WERI-Rb-1 (cell line): Measurements from ENCODE around the gene CCDC70.

Experiments
- DNase-seq: peaks from one replicate; pipeline ENCODE4 v3.0.0-alpha.2; 2020
- H3K27ac ChIP-seq: fragments of 250-450 bp; sonication (Bioruptor Pico); 2 replicates; pipeline ENCODE4 v1.5.1; 2020; ENCODE audit warnings: mild to moderate bottlenecking, moderate library complexity
- H3K27me3 ChIP-seq: fragments of 250-450 bp; sonication (Bioruptor Pico); 2 replicates; pipeline ENCODE4 v1.5.1; 2021; ENCODE audit warnings: mild to moderate bottlenecking, low read depth, moderate library complexity; ENCODE audit not compliant: insufficient read depth, severe bottlenecking
- H3K36me3 ChIP-seq: fragments of 250-450 bp; sonication (Bioruptor Pico); 2 replicates; pipeline ENCODE4 v1.5.1; 2020; ENCODE audit warnings: mild to moderate bottlenecking, moderate library complexity
- H3K4me3 ChIP-seq: 2 replicates; pipeline ENCODE4 v1.5.1; 2011; ENCODE audit warnings: low read depth, mild to moderate bottlenecking, control low read depth, low read length
- H3K9me3 ChIP-seq: fragments of 250-450 bp; sonication (Bioruptor Pico); 2 replicates; pipeline ENCODE4 v1.5.1; 2021; ENCODE audit warnings: mild to moderate bottlenecking, moderate library complexity; ENCODE audit not compliant: severe bottlenecking
- TF ChIP-seq, protein P1 (sequence below): IDR thresholded peaks from 2 replicates; pipeline ENCODE4 v1.5.1; 2011; ENCODE audit warnings: low read depth, mild to moderate bottlenecking, control low read depth, inconsistent platforms, low read length

CCDC70 gene

DNA sequence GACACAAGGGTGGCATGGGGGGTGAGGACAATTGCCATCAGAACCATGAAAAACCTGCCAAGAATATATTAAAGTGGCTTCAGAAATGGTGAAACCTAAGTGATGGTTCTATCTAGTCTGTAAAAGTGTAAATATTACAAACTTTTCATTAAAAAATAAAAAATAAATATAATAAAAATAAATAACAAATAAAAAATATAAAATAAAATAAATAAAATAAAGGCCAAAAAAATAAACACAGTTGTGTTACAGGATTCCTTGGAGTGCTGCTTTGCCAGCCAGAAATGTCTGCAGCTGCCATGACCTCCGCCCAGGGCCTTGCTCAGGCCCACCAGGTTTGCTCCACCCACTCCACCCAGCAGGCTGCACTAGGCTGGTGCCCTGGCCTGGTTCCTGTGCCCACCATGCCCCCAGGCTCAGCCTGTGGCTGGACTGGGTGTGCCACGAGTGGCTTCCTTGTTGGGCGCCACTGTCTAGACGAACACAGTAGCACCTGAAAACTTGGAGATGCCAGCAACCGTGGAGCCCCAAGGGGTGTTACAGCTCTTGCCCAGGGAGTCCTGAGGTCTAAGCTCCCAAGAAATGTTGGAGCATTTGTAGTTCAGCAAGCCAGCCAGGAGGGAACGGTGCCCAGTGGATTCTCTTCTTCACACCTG, 20.9 kb downstream of the CCDC70 start:
- TF ChIP-seq, protein P1, sequence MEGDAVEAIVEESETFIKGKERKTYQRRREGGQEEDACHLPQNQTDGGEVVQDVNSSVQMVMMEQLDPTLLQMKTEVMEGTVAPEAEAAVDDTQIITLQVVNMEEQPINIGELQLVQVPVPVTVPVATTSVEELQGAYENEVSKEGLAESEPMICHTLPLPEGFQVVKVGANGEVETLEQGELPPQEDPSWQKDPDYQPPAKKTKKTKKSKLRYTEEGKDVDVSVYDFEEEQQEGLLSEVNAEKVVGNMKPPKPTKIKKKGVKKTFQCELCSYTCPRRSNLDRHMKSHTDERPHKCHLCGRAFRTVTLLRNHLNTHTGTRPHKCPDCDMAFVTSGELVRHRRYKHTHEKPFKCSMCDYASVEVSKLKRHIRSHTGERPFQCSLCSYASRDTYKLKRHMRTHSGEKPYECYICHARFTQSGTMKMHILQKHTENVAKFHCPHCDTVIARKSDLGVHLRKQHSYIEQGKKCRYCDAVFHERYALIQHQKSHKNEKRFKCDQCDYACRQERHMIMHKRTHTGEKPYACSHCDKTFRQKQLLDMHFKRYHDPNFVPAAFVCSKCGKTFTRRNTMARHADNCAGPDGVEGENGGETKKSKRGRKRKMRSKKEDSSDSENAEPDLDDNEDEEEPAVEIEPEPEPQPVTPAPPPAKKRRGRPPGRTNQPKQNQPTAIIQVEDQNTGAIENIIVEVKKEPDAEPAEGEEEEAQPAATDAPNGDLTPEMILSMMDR: no peak
- H3K27me3 ChIP-seq: no peaks in the 10 kb centered on the region
- H3K27ac ChIP-seq: no peak overlapping the region
- no peaks in the 10 kb centered on the region for H3K36me3 ChIP-seq
- DNase-seq: no peak
- no peak overlapping the region for H3K4me3 ChIP-seq
- no peaks in the 10 kb centered on the region for H3K9me3 ChIP-seq

DNA sequence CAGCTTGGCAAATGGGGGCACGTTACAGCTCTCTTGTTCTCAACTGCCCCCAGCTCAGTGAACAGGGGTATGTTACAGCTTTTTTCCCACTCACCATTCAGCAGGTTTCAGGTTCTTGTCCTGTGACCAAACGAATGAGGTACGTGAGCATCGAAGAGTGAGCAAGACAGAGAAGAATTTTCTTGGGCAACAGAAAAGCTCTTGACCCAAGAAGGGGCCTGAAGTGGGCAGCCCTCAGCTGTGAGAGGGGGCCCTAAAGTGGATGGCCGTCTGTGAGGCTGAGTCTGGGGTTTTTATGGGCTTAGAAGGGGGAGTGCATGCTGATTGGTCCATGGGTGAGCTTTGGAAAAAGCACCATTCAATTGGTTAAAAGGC, 21.4 kb downstream of the CCDC70 start:
- TF ChIP-seq, protein P1: no peak
- no peaks in the 10 kb centered on the region for H3K9me3 ChIP-seq
- no peak overlapping the region for H3K27ac ChIP-seq
- H3K36me3 ChIP-seq: no peaks in the 10 kb centered on the region
- no peaks in the 10 kb centered on the region for H3K27me3 ChIP-seq
- H3K4me3 ChIP-seq: no peak overlapping the region
- DNase-seq: no peak

DNA sequence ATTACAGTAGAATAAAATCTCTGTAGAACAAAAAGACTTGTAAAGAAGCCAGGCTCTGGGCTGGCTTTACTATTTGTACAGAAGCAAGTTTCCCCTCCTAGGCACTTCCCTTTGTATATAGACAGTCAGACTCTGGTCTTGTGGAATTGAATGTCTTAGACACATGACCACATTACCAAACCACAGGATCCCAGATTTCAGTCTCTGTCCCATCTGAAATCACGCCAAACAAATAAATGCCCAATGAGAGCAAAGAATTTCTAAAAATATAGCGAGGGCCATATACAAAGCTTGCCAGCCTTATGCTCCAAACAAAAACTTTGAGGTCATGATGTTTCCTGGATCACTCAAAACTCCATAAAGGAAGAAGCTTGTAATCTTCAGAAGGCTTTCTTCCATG, 23.9 kb downstream of the CCDC70 start:
- Histone ChIP-seq H3K36me3 (no peaks in the 10 kb centered on the region), H3K9me3 (no peaks in the 10 kb centered on the region), H3K27ac (no peak overlapping the region), H3K27me3 (no peaks in the 10 kb centered on the region), H3K4me3 (no peak overlapping the region)
- DNase-seq: no peak
- TF ChIP-seq, protein P1: no peak

DNA sequence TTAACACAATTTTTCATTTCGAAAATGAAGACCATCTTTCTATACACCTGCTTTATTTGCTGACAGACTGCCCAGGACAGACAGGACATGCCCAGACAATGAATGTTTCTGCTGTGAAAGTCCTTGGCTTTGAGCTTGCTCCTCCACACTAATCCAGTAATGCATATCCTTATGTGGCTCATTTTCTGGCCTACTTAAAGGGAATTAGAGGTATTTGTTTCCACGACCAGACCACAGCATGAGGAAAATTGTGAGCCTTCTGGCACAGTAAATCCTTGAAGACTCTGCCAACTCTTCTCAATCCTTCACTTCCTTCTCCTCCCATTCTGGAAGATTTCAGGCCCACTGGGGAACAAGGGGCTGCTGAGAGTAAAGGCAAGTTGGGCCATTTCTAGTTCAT, 25.7 kb downstream of the CCDC70 start:
- DNase-seq: peak; percentile 44
- TF ChIP-seq, protein P1: no peak
- Histone ChIP-seq H3K36me3 (no peaks in the 10 kb centered on the region), H3K9me3 (no peaks in the 10 kb centered on the region), H3K27me3 (no peaks in the 10 kb centered on the region), H3K4me3 (no peak overlapping the region), H3K27ac (peak overlapping the region; percentile 67)

DNA sequence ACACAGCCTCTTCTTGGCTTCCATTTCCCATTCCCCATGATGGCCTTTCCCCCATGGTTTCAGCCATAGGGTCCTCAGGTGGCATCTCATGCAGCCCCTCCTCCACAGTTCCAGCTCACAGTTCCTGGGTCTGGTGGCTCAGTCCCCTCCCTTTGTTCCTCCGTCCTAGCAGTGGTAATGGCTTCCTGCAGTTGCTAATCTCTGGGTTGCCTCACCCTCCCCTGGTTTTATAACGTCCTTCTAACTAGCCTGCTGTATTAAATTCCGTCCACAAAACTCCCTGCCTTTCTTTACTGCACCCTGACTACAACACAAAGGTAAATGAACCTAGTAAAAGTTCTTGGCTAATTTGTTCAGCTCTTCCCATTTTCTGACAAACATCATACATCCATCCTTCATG, 30.9 kb downstream of the CCDC70 start:
- no peaks in the 10 kb centered on the region for H3K36me3 ChIP-seq
- no peaks in the 10 kb centered on the region for H3K9me3 ChIP-seq
- H3K4me3 ChIP-seq: no peak overlapping the region
- H3K27ac ChIP-seq: no peak overlapping the region
- no peak for DNase-seq
- TF ChIP-seq, protein P1: no peak
- H3K27me3 ChIP-seq: no peaks in the 10 kb centered on the region

DNA sequence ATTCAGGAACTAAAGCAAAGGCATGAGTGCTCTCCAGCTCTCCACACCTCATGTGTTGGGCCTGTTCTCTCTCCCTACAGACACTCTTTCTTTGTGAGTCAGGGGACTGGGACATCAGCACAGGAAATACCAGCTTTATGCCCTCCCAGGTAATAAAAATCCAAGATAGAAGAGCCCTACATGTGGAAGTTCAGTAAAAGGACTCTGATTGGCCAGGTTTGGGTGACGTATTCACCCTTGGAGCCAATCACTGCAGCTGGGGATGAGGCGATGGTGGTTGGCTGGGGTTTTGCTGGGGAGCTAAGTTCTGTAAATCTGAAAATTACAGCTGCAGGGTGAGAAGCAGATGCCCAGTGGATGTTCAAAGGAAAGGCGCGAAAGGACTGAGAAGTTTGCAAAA, 32.5 kb downstream of the CCDC70 start:
- H3K27ac ChIP-seq: no peak overlapping the region
- DNase-seq: no peak
- TF ChIP-seq, protein P1: no peak

More for the DNA sequence above, 32.5 kb downstream of the CCDC70 start:
- no peaks in the 10 kb centered on the region for H3K27me3 ChIP-seq
- no peak overlapping the region for H3K4me3 ChIP-seq
- no peaks in the 10 kb centered on the region for H3K36me3 ChIP-seq
- no peaks in the 10 kb centered on the region for H3K9me3 ChIP-seq
